HG03139 (cell line): ENCODE data around the gene CNOT6.

Source experiments
- ATAC-seq: cut with Tn5 transposase; IDR thresholded peaks from one replicate; pipeline ENCODE4 v1.9.1; 2021; ENCODE audit not compliant: unreplicated experiment

Gene CNOT6

GRCh38 chr5:180558232-180558631 lies 64.1 kb downstream of the CNOT6 start:
- ATAC-seq, result no peak

DNA sequence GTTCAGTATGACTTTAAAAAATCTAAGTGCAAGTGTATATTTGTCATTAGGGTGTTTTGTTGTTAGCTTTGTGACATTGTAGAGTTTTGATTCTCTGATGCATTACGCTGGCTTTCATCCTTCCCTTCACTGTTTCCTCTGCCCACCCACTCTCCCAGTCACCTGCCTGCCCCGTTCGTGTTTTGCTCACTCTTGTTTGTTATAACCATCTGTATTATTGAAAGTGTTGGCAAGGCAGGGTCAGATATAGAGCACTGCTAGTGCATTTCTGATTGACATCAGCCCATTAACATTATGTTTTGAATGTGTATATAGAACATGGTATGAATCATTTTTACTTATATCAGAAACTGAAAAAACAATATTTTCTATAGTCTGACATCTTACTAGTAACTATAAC lies 69.8 kb downstream of the CNOT6 start:
- no peak for ATAC-seq

DNA sequence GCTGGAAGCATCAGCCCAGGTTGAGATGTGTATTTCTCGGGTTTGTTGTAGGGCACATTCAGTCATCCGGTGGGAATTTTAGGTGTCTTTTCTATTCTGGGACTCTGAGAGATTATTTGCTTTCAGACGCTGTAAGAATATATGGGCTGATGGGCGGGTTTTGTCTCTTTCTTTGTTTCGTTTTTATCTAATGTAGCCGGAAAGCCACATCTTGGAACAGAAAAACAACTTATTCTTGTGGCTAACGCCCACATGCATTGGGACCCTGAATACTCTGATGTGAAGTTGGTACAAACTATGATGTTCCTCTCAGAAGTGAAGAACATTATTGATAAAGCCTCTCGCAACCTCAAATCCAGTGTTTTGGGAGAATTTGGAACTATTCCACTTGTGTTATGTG lies 74.7 kb downstream of the CNOT6 start:
- no peak for ATAC-seq

GRCh38 chr5:180575571-180575970 lies 81.4 kb downstream of the CNOT6 start:
- no peak for ATAC-seq

GRCh38 chr5:180580681-180581080 lies 86.5 kb downstream of the CNOT6 start:
- no peak for ATAC-seq

DNA sequence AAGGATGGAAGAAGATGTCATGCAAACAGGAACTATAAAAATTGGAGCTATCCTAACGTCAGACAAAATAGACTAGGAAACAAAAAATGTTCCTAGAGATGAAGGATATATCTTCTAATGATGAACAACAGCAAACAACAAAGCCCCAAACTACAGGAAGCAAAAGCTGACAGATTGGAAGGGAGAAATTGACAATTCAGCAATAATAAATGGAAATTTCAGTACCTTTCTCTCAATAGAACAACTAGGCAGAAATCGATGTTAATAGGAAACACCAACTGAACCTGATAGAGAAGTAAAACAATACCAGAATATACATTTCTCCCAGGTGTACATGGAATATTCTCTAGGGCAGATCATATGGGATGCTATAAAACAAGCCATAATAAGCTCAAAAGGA lies 89.6 kb downstream of the CNOT6 start:
- no peak for ATAC-seq

GRCh38 chr5:180586204-180586603 lies 92.0 kb downstream of the CNOT6 start:
- no peak for ATAC-seq

- ATAC-seq, result no peak
Observed at GRCh38 chr5:180586870-180587269, 92.7 kb downstream of the CNOT6 start.

GRCh38 chr5:180589771-180590542 lies 95.8 kb downstream of the CNOT6 start:
- no peak for ATAC-seq

DNA sequence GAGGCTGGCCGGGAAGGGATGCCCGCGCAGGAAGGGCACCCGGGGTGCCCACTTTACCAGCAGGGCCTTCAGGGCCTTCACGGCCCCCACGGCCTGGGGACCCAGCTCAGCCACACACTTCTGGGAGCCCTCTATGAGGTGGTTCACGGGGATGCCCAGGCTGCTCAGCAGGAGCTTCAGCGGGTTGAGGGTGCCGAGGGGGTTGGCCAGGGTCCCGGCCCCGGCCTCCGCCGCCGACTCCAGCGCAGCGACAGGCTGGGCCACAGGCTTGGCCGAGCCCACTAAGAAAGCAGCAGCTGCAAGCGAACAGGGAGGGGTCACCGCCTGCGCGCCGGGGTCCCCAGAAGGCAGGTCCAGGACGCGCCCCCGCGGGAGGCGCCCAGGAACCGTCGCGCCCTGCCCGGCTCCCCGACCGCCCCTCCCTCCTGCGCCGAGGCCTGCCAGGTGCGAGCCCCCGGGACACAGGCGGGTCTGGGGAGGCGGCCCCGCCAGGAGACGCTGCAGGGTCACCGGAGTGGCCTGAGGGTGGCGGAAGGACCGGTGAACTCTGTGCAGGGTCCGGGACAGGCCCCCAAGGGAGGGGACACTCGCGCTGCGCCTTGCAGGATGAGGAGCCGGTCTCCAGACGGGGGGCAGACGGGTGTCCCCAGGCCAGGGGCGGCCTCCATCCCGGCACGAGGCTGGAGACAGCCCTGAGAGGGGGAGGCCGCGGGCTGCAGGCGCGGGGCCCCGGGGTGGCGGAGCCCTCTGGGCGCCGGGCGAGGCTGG lies 96.5 kb downstream of the CNOT6 start:
- ATAC-seq, result no peak

GRCh38 chr5:180591311-180591887 lies 97.2 kb downstream of the CNOT6 start, which contains the start of gene SCGB3A1:
Gene SCGB3A1 (minus strand): TSS chr5:180591499. CDS start chr5:180591462, 37 bp downstream.
- no peak for ATAC-seq

DNA sequence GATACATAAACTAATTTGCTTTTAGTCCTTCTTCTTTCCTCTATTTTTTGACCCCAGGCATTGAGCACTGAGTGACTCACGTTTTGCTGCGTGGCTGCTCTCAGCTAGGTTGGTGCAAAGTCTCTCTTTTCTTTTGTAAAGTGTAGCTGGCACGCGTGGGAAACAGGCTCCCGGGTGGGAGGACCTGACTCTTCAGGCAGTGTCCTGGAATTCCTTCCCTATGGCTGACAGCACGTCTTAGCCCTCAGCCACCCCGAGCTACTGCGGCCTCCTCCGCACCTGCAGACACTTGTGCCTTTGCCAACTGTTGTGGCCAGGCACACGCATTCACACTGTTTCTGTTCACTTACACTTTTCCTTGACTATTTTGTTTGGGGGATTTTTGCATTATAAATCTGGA lies 98.0 kb downstream of the CNOT6 start:
- no peak for ATAC-seq

DNA sequence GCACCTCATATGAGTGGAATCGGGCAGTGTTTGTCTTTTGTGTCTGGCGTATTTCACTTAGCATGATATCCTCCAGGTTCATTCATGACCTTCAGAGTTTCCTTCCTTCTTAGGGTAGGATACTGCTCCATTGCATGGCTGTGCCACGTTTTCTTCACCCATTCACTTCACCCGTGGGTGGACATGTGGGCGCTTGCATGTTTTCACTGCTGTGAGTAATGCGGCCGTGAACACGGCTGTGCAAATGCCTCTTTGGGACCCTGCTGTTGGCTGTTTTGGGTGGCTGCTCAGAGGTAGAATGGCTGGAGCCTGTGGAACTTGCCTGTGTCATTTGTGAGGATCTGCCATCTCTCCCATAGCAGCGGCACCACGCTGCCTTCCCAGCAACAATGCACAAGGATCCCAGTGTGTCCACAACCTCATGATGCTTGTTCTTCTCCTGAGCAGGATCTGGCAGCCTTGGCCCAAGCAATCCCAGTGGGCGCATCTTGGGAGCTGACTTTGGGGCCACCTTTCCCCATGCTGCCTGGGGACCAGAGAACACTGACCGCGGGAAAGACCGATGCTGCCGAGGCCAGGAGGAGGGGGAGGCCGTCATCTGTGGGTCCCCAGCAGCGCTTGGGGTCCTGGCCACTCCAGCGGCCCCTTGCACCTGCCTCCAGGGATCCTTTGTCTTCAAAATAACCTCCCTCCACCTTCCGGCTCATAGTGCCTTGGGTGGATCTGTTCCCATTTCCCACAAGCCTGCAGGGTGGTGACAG lies 99.4 kb downstream of the CNOT6 start:
- no peak for ATAC-seq

DNA sequence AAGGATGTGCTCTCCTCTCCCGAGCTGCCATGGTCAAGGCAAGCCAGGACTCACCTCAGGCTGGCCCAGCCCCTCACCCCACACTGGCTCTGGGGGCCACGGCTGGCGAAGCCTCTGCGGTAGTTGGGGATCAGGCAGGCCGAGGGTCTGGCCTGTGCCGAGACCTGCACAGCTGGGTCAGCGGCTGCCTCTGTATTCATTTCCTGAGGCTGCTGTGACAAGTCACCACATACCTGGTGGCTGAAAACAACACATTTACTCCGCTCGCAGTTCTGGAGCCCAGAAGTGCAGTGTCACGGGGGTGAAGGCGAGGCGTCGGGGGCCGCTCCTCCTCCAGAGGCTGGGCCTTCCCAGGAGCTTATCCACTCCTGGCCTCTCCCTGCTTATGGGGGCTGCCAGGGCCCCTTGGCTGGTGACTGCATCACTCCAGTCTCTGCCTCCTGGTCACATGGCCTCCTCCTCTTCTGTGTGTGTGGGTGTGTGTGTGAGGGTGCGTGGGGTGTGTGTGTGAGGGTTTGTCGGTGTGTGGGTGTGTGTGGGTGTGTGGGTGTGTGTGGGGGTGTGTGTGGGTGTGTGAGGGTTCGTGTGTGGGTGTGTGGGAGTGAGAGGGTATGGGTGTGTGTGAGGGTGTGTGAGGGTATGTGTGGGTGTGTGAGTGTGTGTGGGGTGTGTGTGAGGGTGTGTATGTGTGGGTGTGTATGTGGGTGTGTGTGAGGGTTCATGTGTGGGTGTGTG lies 100.3 kb downstream of the CNOT6 start:
- ATAC-seq, result no peak

- no peak for ATAC-seq
Observed at GRCh38 chr5:180595046-180595379, 100.8 kb downstream of the CNOT6 start.

GRCh38 chr5:180595381-180596114 lies 101.4 kb downstream of the CNOT6 start:
- ATAC-seq, result no peak

DNA sequence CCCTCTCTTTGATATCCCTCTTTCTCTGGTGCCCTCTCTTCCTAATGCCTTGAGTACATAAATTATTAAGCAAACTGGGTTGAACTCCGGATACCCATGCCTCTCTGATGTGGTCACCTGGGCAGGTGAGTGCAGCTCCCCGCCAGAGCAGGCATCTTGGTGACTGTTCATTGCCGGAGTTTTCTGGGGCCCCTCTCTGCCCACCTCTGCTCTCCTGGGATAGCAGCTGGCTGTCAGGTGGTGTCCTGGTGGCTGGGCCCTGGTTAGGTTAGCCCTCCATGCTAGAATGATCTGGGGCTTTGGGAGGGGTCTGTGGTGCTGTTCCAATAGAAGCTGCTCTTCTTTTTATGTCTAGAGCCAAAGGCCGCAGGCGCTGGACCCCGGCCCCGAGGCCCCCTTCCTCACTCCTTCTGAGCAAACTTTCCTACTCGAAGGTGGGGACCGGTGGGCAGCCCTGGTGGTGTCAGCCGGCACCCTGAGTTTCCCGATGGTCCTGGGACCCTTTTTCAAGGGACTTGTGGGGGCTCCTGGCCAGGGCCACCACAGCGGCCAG lies 102.0 kb downstream of the CNOT6 start:
- no peak for ATAC-seq

GRCh38 chr5:180596668-180597231 lies 102.6 kb downstream of the CNOT6 start:
- no peak for ATAC-seq

DNA sequence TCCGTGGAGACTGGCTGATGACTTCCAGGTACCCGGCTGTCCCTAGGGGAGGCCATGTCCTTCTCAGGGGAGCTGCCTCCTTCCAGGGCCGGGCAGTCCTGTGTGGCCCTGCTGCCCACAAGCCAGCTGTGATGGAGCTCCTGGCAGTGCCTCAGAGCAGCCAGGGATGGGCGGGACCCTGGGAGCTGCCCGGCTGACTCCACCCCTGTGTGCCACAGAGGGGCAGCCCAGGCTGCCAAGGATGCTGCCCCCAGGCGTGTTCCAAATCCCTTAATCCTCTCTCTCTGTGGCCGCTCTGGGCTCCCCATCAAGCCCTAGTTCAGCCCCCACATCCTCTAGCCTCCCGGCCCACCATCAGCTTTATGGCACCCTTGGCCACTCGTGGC lies 104.1 kb downstream of the CNOT6 start:
- no peak for ATAC-seq
